ENCODE results near the gene MKNK2. TPM values are rescaled to one million over a fixed set of nuclear protein-coding genes. Genes with fewer than 3 reads are reported as not detected.
A peak's percentile ranks its signal among the peaks of the same experiment; 100 is the strongest.

MKNK2 gene
- polyA plus RNA-seq, 1 donor from 2014 or later: 83.9 TPM

GRCh38 chr19:2070986-2071673 is 20.1 kb upstream of the MKNK2 start:
- H3K4me1 Mint-ChIP-seq: peaks cover 28 to 38% (median 32%) of the 10 kb centered on the region in 3 donors
- H3K27ac Mint-ChIP-seq: peak overlapping the region; percentile 19 to 100 (median 89)
- peak overlapping the region in 2 of 4 donors; percentile 49 to 87 for H3K4me3 Mint-ChIP-seq
- no peaks in the 10 kb centered on the region for H3K9me3 Mint-ChIP-seq
- H3K36me3 Mint-ChIP-seq: peaks cover 3% of the 10 kb centered on the region
- H3K27me3 Mint-ChIP-seq: no peaks in the 10 kb centered on the region

GRCh38 chr19:2070436-2070827 is 19.4 kb upstream of the MKNK2 start:
- peak overlapping the region; percentile 95 to 100 (median 95) for H3K27ac Mint-ChIP-seq

DNA sequence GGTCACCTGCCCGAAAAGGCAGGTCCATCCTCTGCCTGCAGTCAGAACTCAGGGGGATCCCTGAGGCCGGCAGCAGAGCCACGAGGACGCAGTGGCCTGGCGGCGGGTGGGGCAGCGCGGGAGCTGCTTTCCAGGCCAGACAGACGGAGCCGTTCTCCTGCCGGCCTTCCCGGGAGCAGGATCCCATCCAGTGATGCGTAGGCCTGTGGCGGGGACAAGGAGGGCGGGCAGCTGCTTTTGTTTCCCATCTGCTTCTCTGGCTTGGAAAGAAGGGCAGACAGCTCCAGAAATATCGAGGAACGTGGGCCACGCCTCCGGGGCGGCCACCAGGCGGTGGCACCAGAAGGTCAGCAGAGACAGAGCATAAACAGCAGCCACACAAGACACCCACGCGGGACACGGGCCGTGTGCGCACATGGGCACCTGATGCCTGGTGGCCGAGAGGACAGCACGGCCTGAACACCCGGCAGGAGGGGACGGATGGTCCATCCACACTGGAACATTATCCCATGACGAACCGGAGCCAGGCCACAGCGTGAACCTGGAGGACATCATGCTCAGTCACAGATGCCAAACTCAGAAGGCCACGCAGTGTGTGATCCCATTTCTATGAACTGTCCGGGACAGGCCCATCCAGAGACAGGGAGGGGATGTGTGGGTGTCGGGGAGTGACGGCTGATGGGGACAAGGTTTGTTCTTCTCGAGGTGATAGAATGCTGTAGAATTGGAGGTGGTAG is 13.9 kb upstream of the MKNK2 start:
- peaks cover 21 to 34% (median 28%) of the 10 kb centered on the region in 3 donors for H3K4me1 Mint-ChIP-seq
- H3K27ac Mint-ChIP-seq: peak overlapping the region in 2 of 3 donors; percentile 73 to 84
- H3K4me3 Mint-ChIP-seq: peak overlapping the region in 1 of 4 donors; percentile 17
- no peaks in the 10 kb centered on the region for H3K27me3 Mint-ChIP-seq
- peaks cover 1% of the 10 kb centered on the region for H3K36me3 Mint-ChIP-seq
- no peaks in the 10 kb centered on the region for H3K9me3 Mint-ChIP-seq

More at GRCh38 chr19:2070436-2070827, 19.4 kb upstream of the MKNK2 start:
- peaks cover 28 to 38% (median 32%) of the 10 kb centered on the region in 3 donors for H3K4me1 Mint-ChIP-seq
- H3K27me3 Mint-ChIP-seq: no peaks in the 10 kb centered on the region
- H3K9me3 Mint-ChIP-seq: no peaks in the 10 kb centered on the region
- H3K36me3 Mint-ChIP-seq: peaks cover 3% of the 10 kb centered on the region
- H3K4me3 Mint-ChIP-seq: peak overlapping the region in 1 of 4 donors; percentile 81

DNA sequence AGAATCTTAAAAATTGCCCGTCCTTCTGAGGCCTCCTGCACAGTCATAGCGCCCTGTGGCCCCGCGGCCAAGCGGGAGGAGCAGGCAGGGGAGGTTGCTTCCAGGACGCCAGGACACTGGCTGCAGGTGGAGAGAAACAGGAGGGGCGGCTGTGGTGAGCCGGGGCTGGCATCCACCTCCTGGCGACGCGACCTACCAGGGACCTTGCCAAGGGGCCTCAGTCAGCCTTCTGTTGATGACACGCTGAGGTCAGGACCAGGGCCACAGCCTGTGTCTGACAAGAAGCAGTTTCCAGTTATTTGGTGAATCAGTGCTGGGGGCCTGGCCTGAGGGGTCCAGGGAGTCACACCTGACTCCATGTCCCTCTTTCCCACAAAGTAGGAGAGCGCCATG is 13.3 kb upstream of the MKNK2 start:
- H3K27ac Mint-ChIP-seq: peak overlapping the region in 1 of 3 donors; percentile 84
- peak overlapping the region in 3 of 4 donors; percentile 17 to 45 (median 28) for H3K4me3 Mint-ChIP-seq
- peaks cover 16 to 31% (median 25%) of the 10 kb centered on the region in 3 donors for H3K4me1 Mint-ChIP-seq
- no peaks in the 10 kb centered on the region for H3K9me3 Mint-ChIP-seq
- H3K36me3 Mint-ChIP-seq: peaks cover 1% of the 10 kb centered on the region
- no peaks in the 10 kb centered on the region for H3K27me3 Mint-ChIP-seq

DNA sequence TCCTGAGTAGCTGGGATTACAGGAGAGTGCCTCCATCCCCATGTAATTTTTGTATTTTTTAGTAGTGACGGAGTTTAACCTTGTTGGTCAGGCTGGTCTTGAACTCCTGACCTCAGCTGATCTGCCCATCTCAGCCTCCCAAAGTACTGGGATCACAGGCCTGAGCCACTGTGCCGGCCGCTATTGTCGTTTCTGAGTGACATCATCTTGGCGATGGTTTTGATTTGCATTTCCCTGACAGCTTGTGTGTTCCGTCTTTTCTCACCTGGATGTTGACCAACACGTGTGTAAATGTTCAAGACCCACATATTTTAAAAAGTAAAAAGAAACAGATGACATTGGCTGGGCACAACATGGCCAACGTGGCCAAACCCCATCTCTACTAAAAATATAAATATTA is 12.8 kb upstream of the MKNK2 start:
- Mint-ChIP-seq H3K4me1 (peaks cover 16 to 31% (median 23%) of the 10 kb centered on the region in 3 donors), H3K27ac (peak overlapping the region; percentile 84 to 96 (median 86)), H3K27me3 (no peaks in the 10 kb centered on the region), H3K9me3 (no peaks in the 10 kb centered on the region), H3K4me3 (peak overlapping the region; percentile 44 to 87 (median 80)), H3K36me3 (peaks cover 1% of the 10 kb centered on the region)

DNA sequence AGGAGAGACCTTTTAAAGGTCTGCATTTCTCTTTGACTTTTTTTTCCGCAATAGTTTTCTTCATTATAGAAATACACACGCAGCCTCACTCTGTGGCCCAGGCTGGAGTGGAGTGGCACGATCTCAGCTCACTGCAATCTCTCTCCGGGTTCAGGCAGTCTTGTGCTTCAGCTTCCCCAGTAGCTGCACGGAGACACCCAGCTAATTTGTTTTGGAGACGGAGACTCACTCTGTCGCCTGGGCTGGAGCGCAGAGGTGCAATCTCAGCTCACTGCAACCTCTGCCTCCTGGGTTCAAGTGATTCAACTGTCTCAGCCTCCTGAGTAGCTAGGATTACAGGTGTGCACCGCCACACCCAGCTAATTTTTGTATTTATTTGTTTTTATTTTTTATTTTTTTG is 11.7 kb upstream of the MKNK2 start:
- H3K27ac Mint-ChIP-seq: peak overlapping the region in 1 of 3 donors; percentile 89
- H3K9me3 Mint-ChIP-seq: no peaks in the 10 kb centered on the region
- peaks cover 1% of the 10 kb centered on the region for H3K36me3 Mint-ChIP-seq
- peak overlapping the region; percentile 74 to 92 (median 86) for H3K4me3 Mint-ChIP-seq
- H3K27me3 Mint-ChIP-seq: no peaks in the 10 kb centered on the region
- H3K4me1 Mint-ChIP-seq: peaks cover 6 to 28% (median 18%) of the 10 kb centered on the region in 3 donors

- Mint-ChIP-seq H3K4me3 (peak overlapping the region; percentile 74 to 96 (median 91)), H3K27ac (peak overlapping the region in 1 of 3 donors; percentile 89), H3K4me1 (peaks cover 6 to 25% (median 18%) of the 10 kb centered on the region in 3 donors), H3K27me3 (no peaks in the 10 kb centered on the region), H3K9me3 (no peaks in the 10 kb centered on the region), H3K36me3 (peaks cover 1% of the 10 kb centered on the region)
Observed at GRCh38 chr19:2062389-2062729, 11.3 kb upstream of the MKNK2 start.

DNA sequence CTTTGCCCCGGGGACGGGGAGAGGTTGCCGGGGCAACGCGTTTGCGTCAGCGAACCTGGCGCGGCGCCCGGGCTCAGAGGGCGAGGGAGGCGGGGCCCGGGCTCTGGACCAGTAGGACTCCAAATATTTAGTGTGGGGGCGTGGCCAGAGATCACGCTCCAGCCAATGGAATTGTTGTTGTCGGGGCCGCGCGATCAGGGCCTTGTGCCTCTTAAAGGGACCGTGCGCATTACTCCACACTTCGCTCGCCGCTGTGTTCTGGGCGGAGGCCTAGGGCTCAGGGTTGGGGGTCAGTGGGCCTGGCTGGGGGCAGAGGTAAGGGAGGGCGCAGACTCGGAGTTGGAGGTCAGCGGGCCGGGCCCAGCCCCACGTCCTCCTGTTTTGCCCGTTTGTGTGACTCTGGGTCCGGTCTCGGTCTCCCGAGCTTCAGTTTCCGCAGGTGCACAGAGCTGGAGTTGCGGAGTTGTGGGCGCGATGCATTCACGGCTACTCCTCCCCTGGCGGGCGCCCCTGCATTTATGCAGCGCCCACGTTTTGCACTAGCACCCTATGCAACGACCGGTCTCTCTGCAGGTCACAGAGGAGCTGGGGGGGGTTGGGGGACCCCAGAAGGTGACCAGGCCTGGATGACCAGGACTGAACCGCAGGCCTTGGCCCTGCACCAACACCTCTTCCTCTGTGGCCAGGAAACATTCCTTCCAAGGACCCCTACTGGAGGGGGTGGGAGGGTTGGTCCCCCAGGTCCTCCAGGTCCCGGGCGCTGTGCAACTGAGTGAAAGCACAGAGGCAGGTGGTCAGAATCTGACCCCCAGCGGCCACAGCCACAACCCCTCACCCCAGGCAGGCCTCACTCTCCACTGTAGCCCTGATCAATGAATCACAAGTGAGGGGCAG is 10.7 kb upstream of the MKNK2 start:
- Mint-ChIP-seq H3K9me3 (no peaks in the 10 kb centered on the region), H3K4me3 (peak overlapping the region; percentile 90 to 97 (median 94)), H3K27ac (peak overlapping the region; percentile 89 to 97 (median 90)), H3K36me3 (peaks cover 1% of the 10 kb centered on the region), H3K27me3 (no peaks in the 10 kb centered on the region), H3K4me1 (peaks cover 6 to 25% (median 19%) of the 10 kb centered on the region in 3 donors)

DNA sequence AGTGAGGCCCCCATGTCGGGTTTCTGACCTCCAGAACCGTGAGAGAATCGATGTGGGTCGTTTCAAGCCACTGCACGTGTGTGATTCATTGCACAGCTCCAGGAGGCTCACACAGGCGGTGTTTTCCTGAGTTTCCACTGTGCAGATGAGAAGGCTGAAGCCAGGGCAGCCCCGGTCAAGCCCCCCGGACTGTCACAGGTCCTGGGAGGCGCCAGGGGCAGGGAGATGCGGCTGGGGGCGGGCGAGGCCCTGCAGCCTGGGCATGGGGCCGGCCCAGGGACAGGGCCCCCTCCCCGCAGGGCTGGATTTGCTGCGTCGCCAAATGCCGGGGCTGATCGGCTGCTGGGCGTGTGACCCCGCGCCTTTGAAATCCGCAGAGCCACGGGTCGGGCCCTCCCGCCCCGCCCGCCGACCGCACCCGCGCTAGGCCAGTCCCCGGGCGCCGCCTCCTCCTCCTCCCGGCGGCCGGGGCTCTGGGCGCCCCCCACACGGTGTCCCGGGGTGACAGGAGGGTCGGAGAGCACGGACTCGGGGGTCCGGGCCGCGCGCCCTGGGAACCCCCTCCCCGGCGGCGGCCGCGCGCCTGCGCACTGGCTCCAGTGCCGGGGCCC is 9.9 kb upstream of the MKNK2 start:
- peaks cover 1% of the 10 kb centered on the region for H3K36me3 Mint-ChIP-seq
- H3K27me3 Mint-ChIP-seq: no peaks in the 10 kb centered on the region
- no peaks in the 10 kb centered on the region for H3K9me3 Mint-ChIP-seq
- H3K4me1 Mint-ChIP-seq: peaks cover 6 to 27% (median 20%) of the 10 kb centered on the region in 3 donors
- H3K27ac Mint-ChIP-seq: peak overlapping the region; percentile 89 to 97 (median 96)
- H3K4me3 Mint-ChIP-seq: peak overlapping the region; percentile 90 to 97 (median 95)

DNA sequence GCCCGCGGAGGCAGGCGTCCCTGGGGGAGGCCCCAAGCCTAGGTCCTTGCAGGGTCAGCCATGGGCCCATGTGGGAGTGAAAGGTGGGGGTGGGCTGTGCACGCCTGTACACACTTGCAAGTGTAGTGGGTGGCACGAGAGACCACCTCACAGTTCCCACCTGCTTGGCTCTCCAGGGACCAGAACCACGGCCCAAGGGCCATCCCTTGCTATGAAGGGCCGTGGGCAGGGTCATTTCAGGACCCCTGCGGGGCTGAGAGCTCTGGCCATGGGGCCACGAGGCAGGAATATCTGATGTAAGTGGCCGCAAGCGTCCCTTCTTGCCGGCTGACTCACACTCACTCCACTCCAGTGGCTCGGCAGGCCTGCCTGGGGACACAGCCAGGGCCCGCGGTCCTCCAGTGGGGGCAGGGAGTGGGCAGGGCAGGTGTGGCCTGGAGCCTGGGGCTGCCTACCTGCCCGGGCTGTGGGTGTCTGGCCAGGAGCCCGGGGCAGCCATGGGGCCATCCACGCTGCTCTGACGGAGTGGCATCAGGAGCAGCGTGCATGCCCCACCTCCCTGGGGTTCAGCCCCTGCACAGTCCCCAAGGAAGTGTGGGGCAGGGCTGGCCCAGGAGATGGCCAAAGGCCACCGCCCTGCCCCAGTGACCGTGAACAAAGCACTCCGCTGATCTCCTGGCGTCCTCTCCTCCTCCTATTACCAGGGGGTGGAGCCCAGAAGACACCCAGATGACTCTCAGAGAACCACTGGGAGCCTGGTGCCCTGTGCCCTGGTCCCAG is 8.6 kb upstream of the MKNK2 start:
- Mint-ChIP-seq H3K27ac (peak overlapping the region; percentile 89 to 97 (median 96)), H3K4me3 (peak overlapping the region; percentile 90 to 95 (median 92)), H3K36me3 (no peaks in the 10 kb centered on the region), H3K4me1 (peaks cover 17 to 36% (median 31%) of the 10 kb centered on the region in 3 donors), H3K27me3 (peaks cover 3% of the 10 kb centered on the region), H3K9me3 (no peaks in the 10 kb centered on the region)

GRCh38 chr19:2058570-2059421 is 7.8 kb upstream of the MKNK2 start:
- Mint-ChIP-seq H3K27ac (peak overlapping the region in 2 of 3 donors; percentile 71 to 89), H3K4me3 (peak overlapping the region; percentile 48 to 81 (median 60)), H3K9me3 (no peaks in the 10 kb centered on the region), H3K27me3 (peaks cover 3% of the 10 kb centered on the region), H3K36me3 (no peaks in the 10 kb centered on the region), H3K4me1 (peaks cover 15 to 36% (median 28%) of the 10 kb centered on the region in 3 donors)

DNA sequence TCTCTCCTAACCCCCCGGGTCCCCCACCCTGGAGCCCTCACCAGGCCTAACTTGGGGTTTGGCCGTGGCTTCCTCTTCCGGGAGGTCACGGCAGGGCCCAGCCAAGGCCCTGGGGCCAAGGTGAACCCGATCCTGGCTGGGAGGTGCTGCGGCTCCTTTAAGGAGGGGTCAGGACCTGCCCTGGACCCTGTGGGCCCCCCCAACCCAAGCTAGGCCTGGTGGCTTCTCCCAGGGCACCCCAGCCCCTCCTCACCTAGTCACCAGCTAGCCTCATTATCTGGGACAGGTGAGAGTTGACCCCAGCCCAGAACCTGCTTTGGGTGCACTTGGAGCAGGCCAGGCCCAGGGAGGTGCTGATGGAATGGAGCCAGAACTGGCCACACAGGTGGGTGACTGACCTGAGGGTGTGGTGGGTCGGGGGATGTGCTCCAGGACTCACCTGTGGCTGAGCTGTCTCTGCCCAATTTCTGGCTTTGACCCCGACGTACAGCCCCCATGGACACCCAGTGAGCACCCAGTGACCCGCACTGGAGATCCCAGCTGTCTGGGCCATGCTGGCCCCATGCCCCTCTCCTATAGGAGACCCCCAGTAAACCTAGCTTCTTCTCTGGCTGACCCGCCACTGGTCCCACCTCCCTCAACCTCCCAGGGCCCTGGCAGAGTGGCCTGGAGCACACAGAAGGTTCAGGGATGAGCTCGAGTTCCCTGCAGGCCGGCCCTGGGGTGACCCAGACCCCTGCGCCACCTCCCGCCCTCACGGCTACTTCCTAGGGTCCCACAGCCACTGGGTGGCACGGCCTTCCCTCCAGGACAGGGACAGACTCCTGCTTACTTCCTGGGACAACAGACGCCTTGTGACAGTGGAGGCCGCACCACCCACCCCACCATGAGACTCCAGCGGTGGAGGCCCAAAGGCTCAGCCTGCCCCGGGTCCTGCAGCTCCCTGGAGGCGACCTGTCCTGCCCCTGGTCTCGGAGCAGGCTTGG is 6.7 kb upstream of the MKNK2 start:
- Mint-ChIP-seq H3K9me3 (no peaks in the 10 kb centered on the region), H3K27me3 (peaks cover 3% of the 10 kb centered on the region), H3K4me1 (peaks cover 12 to 35% (median 23%) of the 10 kb centered on the region in 3 donors), H3K4me3 (peak overlapping the region in 3 of 4 donors; percentile 17 to 81 (median 48)), H3K27ac (peak overlapping the region; percentile 16 to 90 (median 89)), H3K36me3 (no peaks in the 10 kb centered on the region)
